GM21515 (cell line): Measurements from ENCODE around the gene DOCK11.
A peak's percentile ranks its signal among the peaks of the same experiment; 100 is the strongest.
"Not testable (repeated sequence)": the region's sequence is repeated elsewhere in the genome, so short reads cannot be mapped to it uniquely, and the experiment has no call there.

Experiments used
- ATAC-seq: cut with Tn5 transposase; IDR thresholded peaks from one replicate; pipeline ENCODE4 v1.9.1; 2021; ENCODE audit not compliant: unreplicated experiment

The DOCK11 gene

GRCh38 chrX:118495061-118495921 lies at the start of gene DOCK11:
Gene DOCK11, plus strand, starts transcription at chrX:118495815. Its CDS starts 157 bp downstream, at chrX:118495972.
- ATAC-seq = peak; percentile 65

DNA sequence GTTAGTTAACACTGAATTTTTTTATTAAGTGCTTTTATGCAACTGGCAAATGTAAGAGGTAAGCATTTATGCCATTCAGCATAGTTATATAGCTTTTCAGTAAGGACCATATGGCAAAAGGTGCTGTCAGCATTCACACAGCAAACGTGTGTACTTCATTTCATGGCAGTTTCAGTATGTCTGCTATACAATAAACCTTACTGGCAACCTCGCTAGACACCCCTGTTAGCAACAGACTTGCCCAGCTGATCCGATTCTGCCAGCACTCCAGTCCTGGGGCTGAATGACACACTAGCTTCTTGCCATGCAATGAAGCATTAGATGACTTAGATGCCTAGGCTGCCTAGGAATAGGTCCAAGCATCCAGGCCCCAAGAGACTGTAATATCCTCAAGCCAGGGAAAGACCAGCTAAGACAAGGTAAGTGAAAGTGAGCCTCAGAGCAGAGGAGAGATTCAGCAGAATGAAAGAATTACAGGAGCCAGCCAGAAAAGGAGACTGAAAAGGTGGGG lies 47.3 kb upstream of the DOCK11 start:
- no peak for ATAC-seq

- ATAC-seq = no peak
Observed at GRCh38 chrX:118455013-118455412, 40.6 kb upstream of the DOCK11 start.

GRCh38 chrX:118459494-118459893 lies 36.1 kb upstream of the DOCK11 start:
- ATAC-seq = no peak

- ATAC-seq = no peak
Observed at GRCh38 chrX:118464501-118464900, 31.1 kb upstream of the DOCK11 start.

- ATAC-seq = no peak
Observed at GRCh38 chrX:118468122-118468521, 27.5 kb upstream of the DOCK11 start.

GRCh38 chrX:118470721-118471347 lies 24.8 kb upstream of the DOCK11 start:
- not testable (repeated sequence) for ATAC-seq

DNA sequence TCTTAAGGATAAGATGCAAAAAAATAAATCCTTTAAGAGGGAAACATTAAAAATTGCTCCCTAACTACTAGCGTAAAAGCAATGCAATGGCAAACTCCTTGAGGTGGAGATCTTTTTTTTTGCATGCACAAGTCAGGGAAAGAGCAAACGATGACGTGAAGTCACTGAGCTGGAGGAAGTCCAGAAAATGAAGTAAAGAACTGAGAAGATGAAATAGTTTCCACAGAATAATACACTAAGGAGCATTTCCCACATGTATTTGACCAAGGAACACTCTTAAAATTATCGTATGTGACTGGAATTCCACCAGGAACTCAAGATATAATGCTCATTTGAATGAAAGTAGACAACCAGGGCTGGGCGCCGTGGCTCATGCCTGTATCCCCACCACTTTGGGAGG lies 21.0 kb upstream of the DOCK11 start:
- ATAC-seq = no peak

- ATAC-seq = no peak
Observed at GRCh38 chrX:118475903-118476302, 19.7 kb upstream of the DOCK11 start.

DNA sequence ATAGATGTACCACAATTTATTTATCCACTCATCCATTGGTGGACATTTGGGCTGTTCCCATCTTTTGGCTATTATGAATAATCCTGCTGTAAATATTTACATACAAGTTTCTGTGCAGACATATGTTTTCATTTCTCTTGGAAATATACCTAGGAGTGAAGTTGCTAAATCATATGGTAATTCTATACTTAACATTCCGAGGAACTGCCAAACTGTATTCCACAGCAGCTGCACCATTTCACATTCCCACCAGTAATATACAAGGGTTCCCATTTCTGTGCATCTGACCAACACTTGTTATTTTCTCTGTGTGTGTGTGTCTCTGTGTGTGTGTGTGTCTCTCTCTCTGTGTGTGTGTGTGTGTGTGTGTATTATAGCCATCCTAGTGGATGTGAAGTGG lies 15.4 kb upstream of the DOCK11 start:
- no peak for ATAC-seq

DNA sequence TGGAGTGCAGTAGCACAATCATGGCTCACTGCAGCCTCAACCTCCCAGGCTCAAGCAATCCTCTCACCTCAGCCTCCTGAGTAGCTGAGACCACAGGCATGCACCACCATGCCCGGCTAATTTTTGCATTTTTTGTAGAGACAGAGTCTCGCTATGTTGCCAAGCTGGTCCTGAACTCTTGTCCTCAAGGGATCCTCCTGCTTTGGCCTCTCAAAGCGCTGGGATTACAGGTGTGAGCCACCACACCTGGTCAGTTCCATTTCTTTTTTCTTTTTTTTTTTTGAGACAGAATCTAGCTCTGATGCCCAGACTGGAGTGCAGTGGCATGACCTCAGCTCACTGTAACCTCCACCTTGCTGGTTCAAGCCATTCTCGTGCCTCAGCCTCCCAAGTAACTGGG lies 13.2 kb upstream of the DOCK11 start:
- ATAC-seq = not testable (repeated sequence)

- no peak for ATAC-seq
Observed at GRCh38 chrX:118484216-118484903, 11.3 kb upstream of the DOCK11 start.

DNA sequence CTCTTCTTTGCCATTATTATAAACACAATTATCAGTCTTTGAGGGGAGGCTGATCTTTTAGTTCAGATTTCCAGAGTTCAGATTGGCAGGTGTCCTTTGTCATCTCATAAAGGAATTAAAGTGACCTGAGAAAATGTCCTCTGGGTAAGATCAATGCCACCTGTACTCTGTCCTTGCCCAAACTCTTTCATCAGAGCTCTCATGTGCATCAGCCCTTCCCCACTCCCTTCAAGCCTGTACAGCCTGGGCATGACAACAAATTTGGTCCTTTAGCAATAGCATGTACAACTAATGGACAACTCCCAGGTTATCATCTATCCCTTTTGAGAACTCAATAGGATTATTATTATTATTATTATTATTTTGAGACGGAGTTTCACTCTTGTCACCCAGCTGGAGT lies 8.9 kb upstream of the DOCK11 start:
- not testable (repeated sequence) for ATAC-seq

DNA sequence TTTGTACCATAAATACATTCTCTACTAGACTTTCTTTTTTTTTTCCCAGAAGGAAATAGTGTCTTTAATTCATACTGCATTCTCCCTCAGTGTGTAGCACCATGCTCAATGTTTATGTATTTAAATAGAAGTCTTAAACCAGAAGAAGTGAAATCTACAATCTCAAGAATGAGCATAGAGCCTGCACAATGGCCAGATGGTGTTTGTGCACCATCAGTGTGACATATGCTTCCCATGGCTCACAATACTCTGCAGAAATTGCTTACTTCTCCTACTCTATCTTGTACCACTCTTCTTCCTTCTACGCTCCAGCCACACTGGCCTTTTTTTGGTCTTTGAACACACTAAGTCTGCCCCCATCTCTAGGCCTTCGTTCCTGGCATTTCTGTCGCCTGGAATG lies 2.6 kb upstream of the DOCK11 start:
- no peak for ATAC-seq

DNA sequence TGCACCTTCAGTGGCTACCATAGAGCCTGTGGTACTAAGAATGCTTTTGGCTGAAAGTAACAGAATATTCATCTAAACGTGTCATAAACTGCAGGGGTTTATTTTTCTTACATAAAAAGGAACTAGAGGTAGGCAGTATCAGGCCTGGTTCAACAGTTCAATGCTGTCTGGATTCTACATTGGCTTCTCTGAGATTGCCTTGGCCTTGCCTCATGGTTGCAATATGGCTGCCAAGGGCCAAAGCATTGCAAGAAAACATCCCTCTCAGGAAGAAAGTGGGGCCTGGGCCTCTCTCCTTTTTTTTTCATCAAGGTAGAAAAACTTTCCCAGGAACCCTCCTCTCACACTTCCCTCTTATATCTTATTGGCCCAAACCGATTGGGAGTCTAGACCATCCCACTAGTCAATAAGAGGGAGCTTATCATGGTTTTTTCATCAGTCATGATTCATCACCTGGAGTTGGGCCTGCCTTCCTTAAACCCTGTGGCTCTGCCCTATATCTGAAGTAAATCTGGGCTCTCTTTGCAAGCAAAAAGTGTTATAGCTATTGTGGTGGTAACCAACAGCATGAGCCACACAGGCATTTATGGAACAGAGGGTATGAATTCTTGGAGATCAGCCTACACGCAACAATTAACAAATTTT lies 1.8 kb upstream of the DOCK11 start:
- ATAC-seq = no peak

- peak; percentile 60 for ATAC-seq
Observed at GRCh38 chrX:118495958-118496762, 545 bp downstream of the DOCK11 start.

GRCh38 chrX:118496763-118497079 lies 1.1 kb downstream of the DOCK11 start:
- ATAC-seq = peak; percentile 10

GRCh38 chrX:118497180-118497818 lies 1.7 kb downstream of the DOCK11 start:
- no peak for ATAC-seq

DNA sequence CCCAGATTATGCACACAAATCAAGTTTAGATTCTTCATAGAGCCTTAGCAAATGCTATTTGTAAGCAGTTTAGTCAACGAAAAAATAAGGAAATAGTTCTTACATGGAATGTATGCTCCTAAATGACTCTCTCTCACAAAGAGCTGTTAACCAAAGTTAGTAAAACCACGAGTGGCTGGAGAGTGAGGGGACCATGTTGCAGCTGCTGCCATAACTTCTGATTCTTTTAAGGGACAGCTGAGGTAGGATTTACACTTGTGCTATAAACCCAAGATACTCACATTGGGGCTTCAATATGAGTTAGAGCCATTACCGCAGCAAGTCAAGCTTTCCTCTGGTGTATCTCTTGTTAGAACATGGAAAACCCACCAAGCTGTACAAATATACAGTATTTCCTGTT lies 2.7 kb downstream of the DOCK11 start:
- no peak for ATAC-seq

DNA sequence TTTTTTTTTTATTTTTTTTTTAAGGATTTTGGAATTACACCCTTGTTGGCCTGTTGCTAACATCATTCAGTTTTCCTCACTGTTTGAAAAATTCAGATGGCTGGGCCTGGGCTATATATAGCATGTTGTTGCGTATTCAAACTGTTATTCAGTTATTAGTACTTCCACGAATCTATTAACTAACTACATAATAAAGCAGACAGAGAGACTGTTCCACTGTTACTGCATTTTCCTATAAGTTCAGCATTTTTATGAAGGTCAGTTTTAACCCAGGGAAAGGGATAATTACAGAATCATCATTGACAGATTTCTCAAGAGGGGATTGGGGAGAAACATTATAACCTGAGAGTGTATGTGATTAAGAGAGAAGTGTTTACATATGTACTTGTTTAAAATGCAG lies 3.1 kb downstream of the DOCK11 start:
- ATAC-seq = no peak
